GM20000 (cell line): ENCODE results near the gene GATAD2A.

Source experiments
- DNase-seq: peaks from one replicate; pipeline ENCODE4 v3.0.0; 2012; ENCODE audit warnings: low spot score
- CTCF ChIP-seq: IDR thresholded peaks from 2 replicates; pipeline ENCODE4 v1.5.1; 2012; ENCODE audit warnings: mild to moderate bottlenecking, control low read depth; ENCODE audit errors: extremely low read depth, missing control alignments

GATAD2A gene

GRCh38 chr19:19530889-19531288 is 125.4 kb downstream of the GATAD2A start:
- TF ChIP-seq CTCF: no peak
- DNase-seq: no peak

GRCh38 chr19:19531951-19532805 is 126.7 kb downstream of the GATAD2A start:
- peak; percentile 91 for DNase-seq
- peak; percentile 99 for TF ChIP-seq CTCF

GRCh38 chr19:19532806-19533701 is 127.6 kb downstream of the GATAD2A start:
- no peak for TF ChIP-seq CTCF
- DNase-seq: no peak

GRCh38 chr19:19533841-19534240 is 128.4 kb downstream of the GATAD2A start:
- no peak for DNase-seq
- no peak for TF ChIP-seq CTCF

GRCh38 chr19:19534556-19535265 is 129.2 kb downstream of the GATAD2A start:
- no peak for TF ChIP-seq CTCF
- DNase-seq: no peak

GRCh38 chr19:19535311-19536191 is 130.1 kb downstream of the GATAD2A start:
- no peak for DNase-seq
- TF ChIP-seq CTCF: no peak
